AG10803 (cell line): Measurements from ENCODE around the gene C1QTNF12.
"Not testable (repeated sequence)": the region's sequence is repeated elsewhere in the genome, so short reads cannot be mapped to it uniquely, and the experiment has no call there.

Experiments used
- DNase-seq: peaks from one replicate; pipeline ENCODE4 v3.0.0; 2010; ENCODE audit warnings: low read depth
- H3K4me3 ChIP-seq: 2 replicates; pipeline ENCODE4 v1.5.1; 2011; ENCODE audit warnings: mild to moderate bottlenecking, low read length, control low read depth
- TF ChIP-seq, protein P1 (sequence below): conservative IDR thresholded peaks from 2 replicates; pipeline ENCODE4 v1.5.1; 2011; ENCODE audit warnings: mild to moderate bottlenecking, low read length, control low read depth, inconsistent platforms

The C1QTNF12 gene

DNA sequence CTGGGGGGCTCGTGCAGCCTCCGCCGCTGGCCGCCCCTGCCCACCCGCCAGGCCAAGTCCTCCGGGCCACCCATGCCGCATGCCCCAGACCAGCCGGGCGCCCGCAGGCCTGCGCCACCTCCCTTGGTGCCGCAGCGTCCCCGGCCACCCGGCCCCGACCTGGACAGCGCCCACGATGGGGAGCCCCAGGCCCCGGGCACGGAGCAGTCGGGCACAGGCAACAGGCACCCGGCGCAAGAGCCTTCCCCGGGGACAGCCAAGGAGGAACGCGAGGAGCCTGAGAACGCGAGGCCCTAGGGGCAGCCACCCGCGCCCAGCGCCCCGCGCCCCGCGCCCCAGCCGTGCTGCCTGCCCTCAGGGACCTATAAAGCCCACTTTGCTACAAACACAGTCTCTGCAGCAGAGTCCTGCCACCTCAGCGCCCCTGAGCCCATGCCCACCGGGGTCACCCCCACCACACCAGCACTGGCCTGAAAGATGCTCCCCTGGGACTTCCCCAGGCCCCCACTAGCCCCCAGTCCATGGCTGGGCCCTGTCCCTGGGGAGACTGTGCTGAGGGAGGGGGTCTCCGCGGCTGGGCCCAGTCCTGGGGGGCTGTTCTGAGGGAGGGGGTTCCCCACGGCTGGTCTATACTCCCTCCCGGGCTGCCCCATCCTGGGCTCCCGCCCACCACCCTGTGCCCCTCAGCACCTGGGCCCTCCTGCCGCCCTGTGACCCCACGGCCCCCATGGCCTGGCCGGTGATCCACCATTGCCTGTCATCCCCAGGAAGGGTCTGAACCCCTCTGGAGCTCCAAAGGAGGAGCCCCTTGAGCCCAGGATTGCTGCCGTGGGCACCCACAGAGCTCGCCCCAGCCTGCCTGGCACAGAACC, 48.7 kb downstream of the C1QTNF12 start:
- no peak for DNase-seq
- H3K4me3 ChIP-seq, result no peak overlapping the region
- TF ChIP-seq, protein P1, sequence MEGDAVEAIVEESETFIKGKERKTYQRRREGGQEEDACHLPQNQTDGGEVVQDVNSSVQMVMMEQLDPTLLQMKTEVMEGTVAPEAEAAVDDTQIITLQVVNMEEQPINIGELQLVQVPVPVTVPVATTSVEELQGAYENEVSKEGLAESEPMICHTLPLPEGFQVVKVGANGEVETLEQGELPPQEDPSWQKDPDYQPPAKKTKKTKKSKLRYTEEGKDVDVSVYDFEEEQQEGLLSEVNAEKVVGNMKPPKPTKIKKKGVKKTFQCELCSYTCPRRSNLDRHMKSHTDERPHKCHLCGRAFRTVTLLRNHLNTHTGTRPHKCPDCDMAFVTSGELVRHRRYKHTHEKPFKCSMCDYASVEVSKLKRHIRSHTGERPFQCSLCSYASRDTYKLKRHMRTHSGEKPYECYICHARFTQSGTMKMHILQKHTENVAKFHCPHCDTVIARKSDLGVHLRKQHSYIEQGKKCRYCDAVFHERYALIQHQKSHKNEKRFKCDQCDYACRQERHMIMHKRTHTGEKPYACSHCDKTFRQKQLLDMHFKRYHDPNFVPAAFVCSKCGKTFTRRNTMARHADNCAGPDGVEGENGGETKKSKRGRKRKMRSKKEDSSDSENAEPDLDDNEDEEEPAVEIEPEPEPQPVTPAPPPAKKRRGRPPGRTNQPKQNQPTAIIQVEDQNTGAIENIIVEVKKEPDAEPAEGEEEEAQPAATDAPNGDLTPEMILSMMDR, result no peak

DNA sequence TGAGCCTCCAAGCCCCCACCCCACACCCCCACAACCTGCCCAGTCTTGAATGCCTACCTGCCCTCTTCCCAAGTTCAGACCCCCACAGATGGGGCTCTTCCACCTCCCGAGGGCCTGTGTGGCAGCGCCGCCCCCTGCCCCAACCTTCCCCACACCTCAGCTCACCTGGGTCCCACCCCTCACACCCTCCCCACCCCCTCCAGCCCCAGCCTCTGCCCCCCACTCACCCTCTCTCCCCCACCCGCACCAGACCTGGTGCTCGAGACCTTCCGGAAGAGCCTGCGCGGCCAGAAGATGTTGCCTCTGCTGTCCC, 49.4 kb downstream of the C1QTNF12 start:
- TF ChIP-seq, protein P1, result no peak
- H3K4me3 ChIP-seq, result no peak overlapping the region
- no peak for DNase-seq

DNA sequence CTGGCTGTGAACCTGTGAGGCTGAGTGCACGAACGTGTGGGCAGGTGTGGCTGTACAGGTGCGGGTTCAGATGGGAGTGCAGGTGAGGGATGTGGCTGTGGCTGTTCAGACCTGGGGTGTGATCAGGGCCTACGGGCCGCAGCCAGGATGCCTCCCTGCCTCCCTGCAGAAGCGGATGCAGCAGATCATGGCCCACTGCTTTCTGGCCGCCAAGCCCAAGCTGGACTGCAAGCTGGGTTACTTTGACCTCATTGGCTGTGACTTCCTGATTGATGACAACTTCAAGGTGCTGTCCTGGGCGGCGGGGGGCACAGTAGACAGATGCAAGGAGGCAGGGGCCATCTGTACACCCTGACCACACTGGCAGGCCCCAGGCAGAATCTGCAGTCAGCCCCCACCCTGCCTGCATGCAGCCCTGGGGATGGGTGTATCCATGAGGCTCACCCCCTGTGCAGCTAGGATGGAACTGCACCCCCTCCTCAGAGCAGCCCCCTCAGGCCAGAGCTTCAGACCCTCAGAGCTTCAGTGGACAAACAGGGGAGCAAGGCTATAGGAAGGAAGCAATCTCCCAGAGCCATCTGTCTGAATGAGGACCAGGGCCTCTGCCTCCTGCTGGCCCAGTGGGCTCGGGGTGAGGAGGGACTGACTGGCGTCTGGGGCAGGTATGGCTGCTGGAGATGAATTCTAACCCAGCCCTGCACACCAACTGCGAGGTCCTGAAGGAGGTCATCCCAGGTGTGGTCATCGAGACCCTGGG, 49.9 kb downstream of the C1QTNF12 start:
- DNase-seq, result no peak
- TF ChIP-seq, protein P1, result no peak
- no peak overlapping the region for H3K4me3 ChIP-seq

DNA sequence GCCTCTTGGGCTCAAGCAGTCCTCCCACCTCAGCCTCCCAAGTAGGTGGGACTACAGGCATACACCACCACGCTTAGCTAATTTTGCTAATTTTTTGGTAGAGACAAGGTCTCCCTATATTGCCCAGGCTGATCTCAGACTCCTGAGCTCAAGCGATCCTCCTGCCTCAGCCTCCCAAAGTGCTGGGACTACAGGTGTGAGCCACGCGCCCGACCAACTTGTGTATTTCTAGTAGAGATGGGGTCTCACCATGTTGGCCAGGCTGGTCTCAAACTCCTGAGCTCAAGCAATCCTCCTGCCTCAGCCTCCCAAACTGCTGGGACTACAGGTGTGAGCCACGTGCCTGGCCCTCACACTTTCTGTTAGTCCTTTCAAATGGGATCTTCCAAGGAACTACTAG, 50.8 kb downstream of the C1QTNF12 start:
- not testable (repeated sequence) for DNase-seq, H3K4me3 ChIP-seq

DNA sequence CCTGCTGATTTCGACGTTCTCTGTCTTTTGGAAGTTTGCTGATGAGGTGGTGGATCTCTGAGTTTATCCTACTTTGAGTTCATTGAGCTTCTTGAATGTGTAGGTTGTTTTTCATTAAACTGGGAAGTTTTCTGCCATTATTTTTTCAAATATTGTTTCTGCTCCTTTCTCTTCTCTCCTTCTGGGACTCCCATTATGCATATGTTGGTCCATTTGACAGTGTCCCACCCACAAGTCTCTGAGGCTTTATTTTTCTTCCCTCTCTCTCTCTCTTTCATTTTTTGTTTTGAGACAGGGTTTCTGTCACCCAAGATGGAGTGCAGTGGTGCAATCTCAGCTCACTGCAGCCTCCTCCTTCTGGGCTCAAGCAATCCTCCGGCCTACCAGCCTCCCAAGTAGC, 51.8 kb downstream of the C1QTNF12 start:
- TF ChIP-seq, protein P1, result no peak
- H3K4me3 ChIP-seq, result no peak overlapping the region
- DNase-seq, result no peak
